GM19238 (cell line): ENCODE data around the gene MYLK2.
"Not testable (repeated sequence)": the region's sequence is repeated elsewhere in the genome, so short reads cannot be mapped to it uniquely, and the experiment has no call there.

ENCODE experiments used
- DNase-seq: peaks from one replicate; pipeline ENCODE4 v3.0.0; 2011; ENCODE audit warnings: low spot score; ENCODE audit not compliant: insufficient read length

MYLK2 gene

GRCh38 chr20:31819083-31819784 is at the start of gene MYLK2:
MYLK2 (plus strand) TSS chr20:31819356; CDS start chr20:31819581, 225 bp downstream.
- DNase-seq = no peak

GRCh38 chr20:31769681-31770080 is 49.5 kb upstream of the MYLK2 start:
- no peak for DNase-seq

GRCh38 chr20:31770243-31770642 is 48.9 kb upstream of the MYLK2 start:
- no peak for DNase-seq

- no peak for DNase-seq
Observed at GRCh38 chr20:31774408-31774807, 44.7 kb upstream of the MYLK2 start.

- no peak for DNase-seq
Observed at GRCh38 chr20:31780839-31781238, 38.3 kb upstream of the MYLK2 start.

- no peak for DNase-seq
Observed at GRCh38 chr20:31781945-31782344, 37.2 kb upstream of the MYLK2 start.

- DNase-seq = no peak
Observed at GRCh38 chr20:31784354-31785044, 34.7 kb upstream of the MYLK2 start.

GRCh38 chr20:31785089-31785488 is 34.1 kb upstream of the MYLK2 start:
- DNase-seq = no peak

GRCh38 chr20:31788578-31788977 is 30.6 kb upstream of the MYLK2 start:
- DNase-seq = no peak

- no peak for DNase-seq
Observed at GRCh38 chr20:31790401-31790800, 28.8 kb upstream of the MYLK2 start.

- no peak for DNase-seq
Observed at GRCh38 chr20:31797364-31797763, 21.8 kb upstream of the MYLK2 start.

- DNase-seq = no peak
Observed at GRCh38 chr20:31801508-31801907, 17.6 kb upstream of the MYLK2 start.

GRCh38 chr20:31803552-31804291 is 15.4 kb upstream of the MYLK2 start:
- DNase-seq = no peak

GRCh38 chr20:31806564-31807355 is 12.4 kb upstream of the MYLK2 start:
- DNase-seq = no peak

- no peak for DNase-seq
Observed at GRCh38 chr20:31808481-31808880, 10.7 kb upstream of the MYLK2 start.

GRCh38 chr20:31809661-31810060 is 9.5 kb upstream of the MYLK2 start:
- DNase-seq = no peak

- no peak for DNase-seq
Observed at GRCh38 chr20:31811198-31811597, 8.0 kb upstream of the MYLK2 start.

- no peak for DNase-seq
Observed at GRCh38 chr20:31811796-31812728, 7.1 kb upstream of the MYLK2 start.

- no peak for DNase-seq
Observed at GRCh38 chr20:31813611-31814010, 5.5 kb upstream of the MYLK2 start.

GRCh38 chr20:31814142-31814541 is 5.0 kb upstream of the MYLK2 start:
- DNase-seq = not testable (repeated sequence)
